Right lobe of liver (tissue), 6 donors: ENCODE results near the gene SART1. TPM values are rescaled to one million over a fixed set of nuclear protein-coding genes. Genes with fewer than 3 reads are reported as not detected.
A peak's percentile ranks its signal among the peaks of the same experiment; 100 is the strongest.
"Not testable (repeated sequence)": the region's sequence is repeated elsewhere in the genome, so short reads cannot be mapped to it uniquely, and the experiment has no call there.

Experiments
- ATAC-seq, 4 donors: fragments of 200-7000 bp; cut with Tn5 transposase; one replicate each; pipeline ENCODE4 v1.9.1; 2020; ENCODE audit warnings: mild to moderate bottlenecking in 4 of 4, moderate library complexity in 4 of 4
- DNase-seq, 3 donors: peaks; one replicate each; pipeline ENCODE4 v3.0.0-alpha.2; 2020
- H3K27ac ChIP-seq, 3 donors: fragments of 200-600 bp; one replicate each; pipeline ENCODE4 v1.8.0; 2022
- H3K27me3 ChIP-seq, 2 donors: fragments of 200-600 bp; one replicate each; pipeline ENCODE4 v1.8.0; 2022
- H3K36me3 ChIP-seq, 4 donors: fragments of 200-600 bp; sonication (generic) in 1 of 4; one replicate each; pipeline versions ENCODE4 v1.5.1 to v1.8.0; 2017 to 2022; ENCODE audit warnings: control low read depth in 1 of 4
- H3K4me1 ChIP-seq, 4 donors: fragments of 200-600 bp; sonication (generic) in 1 of 4; one replicate each; pipeline versions ENCODE4 v1.5.1 to v1.8.0; 2017 to 2022; ENCODE audit warnings: control low read depth in 1 of 4
- H3K4me3 ChIP-seq, 3 donors: fragments of 200-600 bp; one replicate each; pipeline ENCODE4 v1.8.0; 2022
- H3K9me3 ChIP-seq, 4 donors: fragments of 200-600 bp; sonication (generic) in 1 of 4; one replicate each; pipeline versions ENCODE4 v1.5.1 to v1.8.0; 2017 to 2022; ENCODE audit warnings: control low read depth in 1 of 4
- POLR2A ChIP-seq: fragments of 450-650 bp; IDR thresholded peaks from one replicate; pipeline ENCODE4 v1.6.1; 2017; ENCODE audit warnings: antibody characterized with exemption, mild to moderate bottlenecking
- WGBS: methylation state at CpG from one replicate; pipeline ENCODE4 v1.1.6; 2018; ENCODE audit warnings: low coverage, low lambda C conversion rate; ENCODE audit not compliant: insufficient coverage; ENCODE audit errors: missing lambda C conversion rate; 5-methylcytosine and 5-hydroxymethylcytosine counted together
- intact Hi-C, 2 donors: fragments of 100-400 bp; cut with DNase I; formaldehyde crosslinking; loops; one replicate each; pipeline versions ENCODE4 v1.11.2 to v1.14.1; 2022
- total RNA-seq, 6 experiments: library from RNA; depleted of rRNA in 2 of 6; stranded (reverse); fragments of >200 nt in 2 of 6; fragmentation: NEBNext Ultra II Directional in 3 of 6; extraction: Animal tissue kit (Norgen Biotek cat#: 25700) in 3 of 6; gene quantifications; one replicate each; pipeline versions ENCODE4 v1.1.0 to v1.2.4, GENCODE V29; 2016 to 2023
- TF ChIP-seq, protein P1 (sequence below), 4 donors: fragments of 200-600 bp in 3 of 4; fragments of 450-650 bp in 1 of 4; IDR thresholded peaks; one replicate each; pipeline versions ENCODE4 v1.5.1 to v1.8.0; 2016 to 2022; ENCODE audit warnings: antibody characterized with exemption in 4 of 4, mild to moderate bottlenecking in 2 of 4
- donor health status: DM: no; HTN: yes; CAD: no.
- donor health status: DM: no; HTN: no; CAD: no.
- donor health status: DM: no; HTN: no; CAD: no.
- donor health status: DM: no; HTN: yes; CAD: no.
- donor health status: DM: no; HTN: yes; CAD: no.

The SART1 gene
- total RNA-seq, 6 experiments from 2014 or later, result 14.3 to 34.1 (median 20.6) TPM

DNA sequence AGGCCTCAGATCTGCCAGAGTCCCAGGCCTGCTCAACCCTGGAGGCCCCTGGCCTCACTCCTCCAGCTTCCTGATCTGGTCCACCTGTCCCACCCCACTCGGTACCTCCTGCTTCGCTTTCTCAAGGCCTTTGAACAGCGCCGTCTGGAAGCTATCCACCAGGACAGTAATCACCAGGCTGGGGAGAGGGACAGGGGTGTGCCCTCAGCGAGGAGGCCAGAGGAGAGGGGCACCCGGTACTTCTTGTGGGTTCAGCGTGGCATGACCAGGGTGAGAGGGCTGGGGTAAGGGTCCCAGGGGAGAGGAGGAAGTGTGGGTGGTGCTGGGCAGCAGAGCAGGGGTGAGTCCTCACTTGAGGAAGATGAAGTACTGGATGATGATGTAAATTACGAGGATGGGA lies 58.7 kb downstream of the SART1 start:
- Histone ChIP-seq H3K36me3 (no peaks in the 10 kb centered on the region), H3K27ac (no peak overlapping the region), H3K4me3 (no peak overlapping the region), H3K27me3 (no peaks in the 10 kb centered on the region), H3K4me1 (no peaks in the 10 kb centered on the region), H3K9me3 (no peaks in the 10 kb centered on the region)
- ATAC-seq, result no peak
- TF ChIP-seq POLR2A, result no peak
- TF ChIP-seq, protein P1, sequence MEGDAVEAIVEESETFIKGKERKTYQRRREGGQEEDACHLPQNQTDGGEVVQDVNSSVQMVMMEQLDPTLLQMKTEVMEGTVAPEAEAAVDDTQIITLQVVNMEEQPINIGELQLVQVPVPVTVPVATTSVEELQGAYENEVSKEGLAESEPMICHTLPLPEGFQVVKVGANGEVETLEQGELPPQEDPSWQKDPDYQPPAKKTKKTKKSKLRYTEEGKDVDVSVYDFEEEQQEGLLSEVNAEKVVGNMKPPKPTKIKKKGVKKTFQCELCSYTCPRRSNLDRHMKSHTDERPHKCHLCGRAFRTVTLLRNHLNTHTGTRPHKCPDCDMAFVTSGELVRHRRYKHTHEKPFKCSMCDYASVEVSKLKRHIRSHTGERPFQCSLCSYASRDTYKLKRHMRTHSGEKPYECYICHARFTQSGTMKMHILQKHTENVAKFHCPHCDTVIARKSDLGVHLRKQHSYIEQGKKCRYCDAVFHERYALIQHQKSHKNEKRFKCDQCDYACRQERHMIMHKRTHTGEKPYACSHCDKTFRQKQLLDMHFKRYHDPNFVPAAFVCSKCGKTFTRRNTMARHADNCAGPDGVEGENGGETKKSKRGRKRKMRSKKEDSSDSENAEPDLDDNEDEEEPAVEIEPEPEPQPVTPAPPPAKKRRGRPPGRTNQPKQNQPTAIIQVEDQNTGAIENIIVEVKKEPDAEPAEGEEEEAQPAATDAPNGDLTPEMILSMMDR (IDR thresholded peaks at IDR 0.05), result no peak
- no peak for DNase-seq
- intact Hi-C loops, result no loop called here
- 80% methylated on average over 7 of the region's 8 CpGs for WGBS

DNA sequence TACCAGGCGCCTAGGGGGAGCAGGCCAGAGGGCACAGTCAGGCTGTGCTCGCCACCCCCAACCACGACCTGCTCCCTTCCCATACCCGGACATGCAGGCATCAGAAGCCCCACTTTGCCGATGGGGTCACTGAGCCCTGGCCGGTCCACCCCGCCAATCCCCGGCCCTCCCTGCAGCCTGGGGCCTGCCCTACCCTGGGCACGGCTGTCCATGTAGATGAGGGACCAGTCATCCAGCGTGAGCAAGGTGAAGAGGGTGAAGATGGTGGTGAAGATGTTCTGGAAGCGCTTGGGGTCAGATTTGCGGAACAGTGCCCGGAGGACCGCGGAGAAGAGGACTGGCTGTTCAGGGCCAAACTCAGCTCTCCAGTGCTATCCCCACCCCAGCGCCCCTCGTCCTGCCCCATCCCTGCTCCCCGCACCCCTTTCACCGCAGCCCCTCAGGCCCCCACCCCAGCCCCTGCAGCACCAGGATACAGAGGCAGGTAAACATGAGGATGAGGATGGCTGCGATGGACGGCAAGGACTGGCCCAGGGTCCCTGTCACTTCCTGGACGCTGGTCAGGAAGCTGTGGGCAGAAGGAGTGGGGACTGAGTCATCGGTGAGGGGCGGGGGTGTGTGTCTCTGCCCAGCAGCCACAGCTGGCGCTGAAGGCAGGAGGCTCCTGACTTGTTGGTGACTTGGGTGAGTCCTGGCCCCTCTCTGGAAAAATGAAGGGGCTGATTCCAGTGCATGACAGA lies 59.3 kb downstream of the SART1 start:
- Histone ChIP-seq H3K36me3 (no peaks in the 10 kb centered on the region), H3K4me3 (no peak overlapping the region), H3K4me1 (no peaks in the 10 kb centered on the region), H3K27ac (no peak overlapping the region), H3K27me3 (no peaks in the 10 kb centered on the region), H3K9me3 (no peaks in the 10 kb centered on the region)
- intact Hi-C loops, result no loop called here
- peak in 1 of 4 donors; percentile 51 for ATAC-seq
- DNase-seq, result peak in 1 of 3 donors; percentile 38
- no CpG with 5 or more reads among the region's 25 CpGs for WGBS
- TF ChIP-seq POLR2A, result no peak
- TF ChIP-seq, protein P1 (IDR thresholded peaks at IDR 0.05), result no peak

DNA sequence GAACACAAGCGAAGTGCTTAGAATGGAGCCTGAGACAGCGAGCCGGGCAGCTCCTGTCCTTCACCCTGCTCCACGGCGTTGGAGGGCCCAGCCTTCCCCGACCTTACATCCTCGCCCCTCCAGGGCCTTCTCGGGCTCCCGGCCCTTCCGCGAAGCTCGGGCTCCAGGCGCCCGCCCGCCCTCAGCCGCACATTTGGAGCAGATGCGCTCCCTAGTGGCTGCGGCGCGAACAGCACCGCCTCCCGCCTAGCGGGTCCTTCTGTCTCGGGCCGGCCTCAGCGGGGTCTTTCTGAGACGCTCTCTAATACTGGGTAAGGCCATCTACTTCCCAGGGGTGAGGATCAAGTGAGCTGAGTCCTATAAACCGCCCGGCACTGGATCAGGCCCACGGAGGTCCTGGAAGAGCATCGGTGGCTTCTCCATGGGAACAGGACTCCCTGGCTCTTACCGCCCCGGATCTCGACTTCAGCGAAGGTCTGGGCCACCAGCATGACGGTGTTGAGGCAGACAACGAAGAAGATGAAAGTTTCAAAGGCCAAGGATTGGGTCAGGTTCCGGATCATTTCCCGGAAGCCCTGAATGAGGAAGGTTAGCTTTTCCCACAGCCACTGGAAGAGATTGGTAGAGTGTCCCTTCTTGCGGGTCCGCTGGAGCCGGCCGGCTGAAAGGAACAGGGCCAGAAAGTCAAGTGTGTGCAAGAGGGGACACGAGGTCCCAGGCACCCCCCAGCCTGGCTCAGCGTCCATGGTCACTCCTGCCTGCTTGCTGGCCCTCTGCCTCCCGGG lies 61.1 kb downstream of the SART1 start:
- DNase-seq (peak; percentile 68 to 76 (median 73)), ATAC-seq (peak; percentile 84 to 97 (median 94))
- H3K36me3 ChIP-seq, result no peaks in the 10 kb centered on the region
- no peaks in the 10 kb centered on the region for H3K27me3 ChIP-seq
- H3K27ac ChIP-seq, result no peak overlapping the region
- TF ChIP-seq POLR2A, result no peak
- TF ChIP-seq, protein P1 (IDR thresholded peaks at IDR 0.05), result peak; percentile 83 to 94 (median 93)
- WGBS, result 17% methylated on average over 9 of the region's 46 CpGs
- peak overlapping the region in 1 of 3 donors; percentile 9 for H3K4me3 ChIP-seq
- intact Hi-C loops, result no loop called here
- H3K4me1 ChIP-seq, result no peaks in the 10 kb centered on the region
- no peaks in the 10 kb centered on the region for H3K9me3 ChIP-seq

DNA sequence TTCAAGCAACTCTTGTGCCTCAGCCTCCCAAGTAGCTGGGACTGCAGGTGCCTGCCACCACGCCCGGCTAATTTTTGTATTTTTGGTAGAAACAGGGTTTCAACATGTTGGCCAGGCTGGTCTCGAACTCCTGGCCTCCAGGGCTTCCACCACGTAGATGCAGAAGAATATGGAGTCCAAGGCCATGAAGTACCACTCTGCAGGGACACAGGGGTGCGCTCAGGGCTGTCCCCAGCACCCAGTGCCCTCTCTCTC lies 61.6 kb downstream of the SART1 start:
- ATAC-seq, H3K4me1 ChIP-seq, intact Hi-C loops, H3K27me3 ChIP-seq, H3K27ac ChIP-seq, H3K36me3 ChIP-seq, H3K4me3 ChIP-seq, H3K9me3 ChIP-seq, DNase-seq: not testable (repeated sequence)
- WGBS, result 63% methylated on average over 3 of the region's 5 CpGs

DNA sequence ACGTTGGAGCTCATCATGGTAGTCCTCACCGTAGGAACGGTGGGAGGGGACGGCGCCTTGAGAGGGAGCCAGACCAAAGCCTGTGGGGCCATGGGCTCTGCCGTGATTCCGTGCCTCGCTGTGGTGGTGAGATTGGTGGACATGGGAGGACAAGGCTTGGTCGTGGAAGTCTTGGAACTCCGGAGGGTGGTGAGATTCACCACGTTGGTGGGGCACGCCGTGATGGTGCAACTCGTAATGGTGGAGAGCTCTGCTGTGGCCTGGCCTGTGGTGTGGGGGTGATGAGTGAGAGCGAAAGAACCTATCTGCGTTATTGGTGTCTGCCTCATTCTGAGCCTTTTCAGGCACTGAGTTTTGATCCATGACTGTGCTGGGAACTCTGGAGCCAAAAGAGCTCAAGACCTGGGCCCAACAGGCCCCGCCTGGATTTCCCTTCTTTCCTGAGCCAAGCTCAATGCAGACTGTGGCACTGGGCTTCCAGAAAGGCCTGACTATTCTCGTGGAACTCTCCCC lies 64.5 kb downstream of the SART1 start, which contains the start of gene CATSPER1:
Gene CATSPER1, minus strand, starts transcription at position 463 of the 513 bp plus-strand sequence. Its CDS starts 100 bp downstream, at position 363.
- intact Hi-C loops, result no loop called here
- DNase-seq (no peak), ATAC-seq (no peak)
- WGBS, result 82% methylated on average over 8 of the region's 18 CpGs
- no peaks in the 10 kb centered on the region for H3K9me3 ChIP-seq
- H3K36me3 ChIP-seq, result no peaks in the 10 kb centered on the region
- no peak for TF ChIP-seq POLR2A
- TF ChIP-seq, protein P1 (IDR thresholded peaks at IDR 0.05), result no peak
- no peaks in the 10 kb centered on the region for H3K27me3 ChIP-seq
- H3K4me3 ChIP-seq, result no peak within 1 kb of the TSS
- H3K27ac ChIP-seq, result no peak within 1 kb of the TSS
- no peaks in the 10 kb centered on the region for H3K4me1 ChIP-seq
